Parathyroid adenoma (tissue), 2 donors: ENCODE measurements around the gene CDH4.

ENCODE experiments used
- H2AFZ ChIP-seq: fragments of 300-600 bp; sonication (generic); one replicate; pipeline ENCODE4 v1.7.0; 2017; ENCODE audit warnings: antibody characterized with exemption, mild to moderate bottlenecking
- H3K27ac ChIP-seq: fragments of 300-600 bp; sonication (generic); one replicate; pipeline ENCODE4 v1.7.0; 2017
- H3K27me3 ChIP-seq: fragments of 300-600 bp; sonication (generic); one replicate; pipeline ENCODE4 v1.7.0; 2017; ENCODE audit warnings: low read length; ENCODE audit not compliant: control insufficient read depth, insufficient read depth
- H3K36me3 ChIP-seq: fragments of 300-600 bp; sonication (generic); one replicate; pipeline ENCODE4 v1.7.0; 2017; ENCODE audit warnings: low read length; ENCODE audit not compliant: control insufficient read depth, insufficient read depth
- H3K4me1 ChIP-seq: fragments of 300-600 bp; sonication (generic); one replicate; pipeline ENCODE4 v1.7.0; 2017; ENCODE audit warnings: control low read depth
- H3K4me2 ChIP-seq: fragments of 300-600 bp; sonication (generic); one replicate; pipeline ENCODE4 v1.7.0; 2017; ENCODE audit warnings: low read length
- H3K4me3 ChIP-seq: fragments of 300-600 bp; sonication (generic); one replicate; pipeline ENCODE4 v1.7.0; 2017; ENCODE audit warnings: low read depth, low read length
- H3K79me2 ChIP-seq: fragments of 300-600 bp; sonication (generic); one replicate; pipeline ENCODE4 v1.7.0; 2017; ENCODE audit warnings: control low read depth
- H3K9ac ChIP-seq: fragments of 300-600 bp; sonication (generic); one replicate; pipeline ENCODE4 v1.7.0; 2017; ENCODE audit warnings: mild to moderate bottlenecking
- H3K9me3 ChIP-seq: fragments of 300-600 bp; sonication (generic); one replicate; pipeline ENCODE4 v1.7.0; 2017; ENCODE audit warnings: low read length; ENCODE audit not compliant: control insufficient read depth
- TF ChIP-seq, protein P1 (sequence below): fragments of 300-600 bp; sonication (generic); IDR thresholded peaks from one replicate; pipeline ENCODE4 v1.7.0; 2017; ENCODE audit warnings: antibody characterized with exemption, mild to moderate bottlenecking
- donor health status: primary hyperparathyroidism.

Gene CDH4

GRCh38 chr20:61594198-61594597 lies 342.1 kb downstream of the CDH4 start:
- H3K27me3 ChIP-seq, result no peaks in the 10 kb centered on the region
- H3K4me2 ChIP-seq, result no peak overlapping the region
- TF ChIP-seq, protein P1, sequence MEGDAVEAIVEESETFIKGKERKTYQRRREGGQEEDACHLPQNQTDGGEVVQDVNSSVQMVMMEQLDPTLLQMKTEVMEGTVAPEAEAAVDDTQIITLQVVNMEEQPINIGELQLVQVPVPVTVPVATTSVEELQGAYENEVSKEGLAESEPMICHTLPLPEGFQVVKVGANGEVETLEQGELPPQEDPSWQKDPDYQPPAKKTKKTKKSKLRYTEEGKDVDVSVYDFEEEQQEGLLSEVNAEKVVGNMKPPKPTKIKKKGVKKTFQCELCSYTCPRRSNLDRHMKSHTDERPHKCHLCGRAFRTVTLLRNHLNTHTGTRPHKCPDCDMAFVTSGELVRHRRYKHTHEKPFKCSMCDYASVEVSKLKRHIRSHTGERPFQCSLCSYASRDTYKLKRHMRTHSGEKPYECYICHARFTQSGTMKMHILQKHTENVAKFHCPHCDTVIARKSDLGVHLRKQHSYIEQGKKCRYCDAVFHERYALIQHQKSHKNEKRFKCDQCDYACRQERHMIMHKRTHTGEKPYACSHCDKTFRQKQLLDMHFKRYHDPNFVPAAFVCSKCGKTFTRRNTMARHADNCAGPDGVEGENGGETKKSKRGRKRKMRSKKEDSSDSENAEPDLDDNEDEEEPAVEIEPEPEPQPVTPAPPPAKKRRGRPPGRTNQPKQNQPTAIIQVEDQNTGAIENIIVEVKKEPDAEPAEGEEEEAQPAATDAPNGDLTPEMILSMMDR, result no peak
- H3K4me3 ChIP-seq, result no peak overlapping the region
- H3K79me2 ChIP-seq, result no peaks in the 10 kb centered on the region
- no peaks in the 10 kb centered on the region for H3K9me3 ChIP-seq
- H3K36me3 ChIP-seq, result no peaks in the 10 kb centered on the region
- H3K9ac ChIP-seq, result no peak overlapping the region
- H3K27ac ChIP-seq, result no peak overlapping the region
- H3K4me1 ChIP-seq, result no peaks in the 10 kb centered on the region
- no peak overlapping the region for H2AFZ ChIP-seq

- no peaks in the 10 kb centered on the region for H3K9me3 ChIP-seq
- no peaks in the 10 kb centered on the region for H3K36me3 ChIP-seq
- H3K9ac ChIP-seq, result no peak overlapping the region
- no peak overlapping the region for H3K27ac ChIP-seq
- no peak overlapping the region for H3K4me2 ChIP-seq
- no peaks in the 10 kb centered on the region for H3K79me2 ChIP-seq
- no peaks in the 10 kb centered on the region for H3K4me1 ChIP-seq
- H3K27me3 ChIP-seq, result no peaks in the 10 kb centered on the region
- TF ChIP-seq, protein P1, result no peak
- no peak overlapping the region for H2AFZ ChIP-seq
- no peak overlapping the region for H3K4me3 ChIP-seq
Observed at GRCh38 chr20:61595216-61595615, 343.2 kb downstream of the CDH4 start.

- Histone ChIP-seq H3K9ac (no peak overlapping the region), H3K4me2 (no peak overlapping the region), H3K27ac (no peak overlapping the region)
Observed at GRCh38 chr20:61596687-61597330, 344.7 kb downstream of the CDH4 start.

DNA sequence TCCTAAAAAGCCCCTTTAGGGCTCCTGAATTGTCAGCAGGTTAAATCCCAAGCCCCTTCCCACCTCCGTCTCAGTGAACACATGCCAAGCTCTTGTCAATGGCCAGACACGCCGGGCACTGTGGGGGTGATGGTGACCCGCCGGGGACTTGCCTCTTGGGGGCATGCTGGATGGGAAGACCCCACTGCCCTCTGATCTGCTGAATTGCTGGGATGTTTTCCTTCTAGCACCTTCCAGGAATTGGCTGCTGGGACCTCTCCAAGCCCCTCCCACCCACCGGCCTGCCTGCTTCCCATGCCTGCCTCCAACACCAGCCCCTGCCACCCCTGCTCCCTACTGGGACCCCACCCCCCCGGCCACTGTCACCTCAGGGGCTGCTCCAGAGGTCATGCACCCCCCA lies 345.9 kb downstream of the CDH4 start:
- no peaks in the 10 kb centered on the region for H3K4me1 ChIP-seq
- H3K36me3 ChIP-seq, result no peaks in the 10 kb centered on the region
- H3K27ac ChIP-seq, result no peak overlapping the region
- H3K9me3 ChIP-seq, result no peaks in the 10 kb centered on the region
- H3K9ac ChIP-seq, result no peak overlapping the region
- H2AFZ ChIP-seq, result no peak overlapping the region
- TF ChIP-seq, protein P1, result no peak
- no peak overlapping the region for H3K4me3 ChIP-seq
- no peak overlapping the region for H3K4me2 ChIP-seq
- H3K27me3 ChIP-seq, result no peaks in the 10 kb centered on the region
- no peaks in the 10 kb centered on the region for H3K79me2 ChIP-seq

More at GRCh38 chr20:61596687-61597330, 344.7 kb downstream of the CDH4 start:
- Histone ChIP-seq H3K36me3 (no peaks in the 10 kb centered on the region), H3K4me3 (no peak overlapping the region), H2AFZ (no peak overlapping the region), H3K4me1 (no peaks in the 10 kb centered on the region), H3K9me3 (no peaks in the 10 kb centered on the region), H3K27me3 (no peaks in the 10 kb centered on the region), H3K79me2 (no peaks in the 10 kb centered on the region)
- TF ChIP-seq, protein P1, result no peak

- H2AFZ ChIP-seq, result no peak overlapping the region
- H3K4me2 ChIP-seq, result no peak overlapping the region
- H3K9me3 ChIP-seq, result no peaks in the 10 kb centered on the region
- TF ChIP-seq, protein P1, result no peak
- no peaks in the 10 kb centered on the region for H3K79me2 ChIP-seq
- no peaks in the 10 kb centered on the region for H3K4me1 ChIP-seq
- no peak overlapping the region for H3K27ac ChIP-seq
- H3K9ac ChIP-seq, result no peak overlapping the region
- no peak overlapping the region for H3K4me3 ChIP-seq
- H3K36me3 ChIP-seq, result no peaks in the 10 kb centered on the region
- no peaks in the 10 kb centered on the region for H3K27me3 ChIP-seq
Observed at GRCh38 chr20:61598586-61598985, 346.5 kb downstream of the CDH4 start.
